ENCODE measurements around the gene SLC1A7.

The SLC1A7 gene

DNA sequence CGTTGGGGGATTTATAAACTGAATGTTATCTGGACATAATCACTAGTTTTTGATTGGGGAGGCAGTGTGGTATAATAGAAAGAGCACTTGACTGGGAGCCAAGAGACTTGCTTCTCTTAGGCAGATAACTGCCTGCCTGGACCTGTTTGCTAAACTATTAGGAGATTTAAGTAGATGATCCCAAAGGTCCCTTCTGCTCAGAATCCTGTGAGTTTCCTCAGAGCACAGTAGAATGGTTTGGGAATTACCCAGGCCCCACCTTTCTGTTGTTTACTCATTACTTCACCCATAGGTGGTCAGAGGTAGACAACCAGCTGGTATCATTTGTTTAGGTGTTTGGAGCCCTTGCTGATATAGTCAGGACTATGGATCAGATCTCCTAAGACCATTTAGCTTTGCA, 90.8 kb downstream of the SLC1A7 start:
- TF ChIP-seq, protein P1, sequence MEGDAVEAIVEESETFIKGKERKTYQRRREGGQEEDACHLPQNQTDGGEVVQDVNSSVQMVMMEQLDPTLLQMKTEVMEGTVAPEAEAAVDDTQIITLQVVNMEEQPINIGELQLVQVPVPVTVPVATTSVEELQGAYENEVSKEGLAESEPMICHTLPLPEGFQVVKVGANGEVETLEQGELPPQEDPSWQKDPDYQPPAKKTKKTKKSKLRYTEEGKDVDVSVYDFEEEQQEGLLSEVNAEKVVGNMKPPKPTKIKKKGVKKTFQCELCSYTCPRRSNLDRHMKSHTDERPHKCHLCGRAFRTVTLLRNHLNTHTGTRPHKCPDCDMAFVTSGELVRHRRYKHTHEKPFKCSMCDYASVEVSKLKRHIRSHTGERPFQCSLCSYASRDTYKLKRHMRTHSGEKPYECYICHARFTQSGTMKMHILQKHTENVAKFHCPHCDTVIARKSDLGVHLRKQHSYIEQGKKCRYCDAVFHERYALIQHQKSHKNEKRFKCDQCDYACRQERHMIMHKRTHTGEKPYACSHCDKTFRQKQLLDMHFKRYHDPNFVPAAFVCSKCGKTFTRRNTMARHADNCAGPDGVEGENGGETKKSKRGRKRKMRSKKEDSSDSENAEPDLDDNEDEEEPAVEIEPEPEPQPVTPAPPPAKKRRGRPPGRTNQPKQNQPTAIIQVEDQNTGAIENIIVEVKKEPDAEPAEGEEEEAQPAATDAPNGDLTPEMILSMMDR (IDR thresholded peaks at IDR 0.05; ENCODE audit: control insufficient read depth, extremely low read depth, insufficient read depth): no peak
- DNase-seq (ENCODE audit: low read depth): no peak
- H3K4me3 ChIP-seq (ENCODE audit: low read depth, low read length): no peak overlapping the region

DNA sequence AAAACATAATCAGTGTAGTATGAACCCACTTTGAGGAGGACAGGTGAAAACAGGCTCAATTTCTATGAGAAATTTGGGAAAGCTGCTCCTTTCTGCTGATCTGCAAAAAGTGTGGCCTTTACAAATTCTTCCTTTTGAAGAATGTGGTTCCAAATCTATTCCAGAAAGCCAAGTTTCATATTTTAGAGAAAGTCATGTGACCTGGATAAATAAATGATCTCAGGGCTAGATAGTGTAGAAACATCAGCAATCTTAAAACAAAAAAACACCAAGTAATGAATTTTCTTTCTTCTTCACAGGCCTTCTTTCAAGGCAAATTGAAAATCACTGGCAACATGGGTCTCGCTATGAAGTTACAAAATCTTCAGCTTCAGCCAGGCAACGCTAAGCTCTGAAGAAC, 92.1 kb downstream of the SLC1A7 start:
- DNase-seq (ENCODE audit: low read depth): no peak
- H3K4me3 ChIP-seq (ENCODE audit: low read depth, low read length): no peak overlapping the region
- TF ChIP-seq, protein P1 (IDR thresholded peaks at IDR 0.05; ENCODE audit: control insufficient read depth, extremely low read depth, insufficient read depth): no peak

DNA sequence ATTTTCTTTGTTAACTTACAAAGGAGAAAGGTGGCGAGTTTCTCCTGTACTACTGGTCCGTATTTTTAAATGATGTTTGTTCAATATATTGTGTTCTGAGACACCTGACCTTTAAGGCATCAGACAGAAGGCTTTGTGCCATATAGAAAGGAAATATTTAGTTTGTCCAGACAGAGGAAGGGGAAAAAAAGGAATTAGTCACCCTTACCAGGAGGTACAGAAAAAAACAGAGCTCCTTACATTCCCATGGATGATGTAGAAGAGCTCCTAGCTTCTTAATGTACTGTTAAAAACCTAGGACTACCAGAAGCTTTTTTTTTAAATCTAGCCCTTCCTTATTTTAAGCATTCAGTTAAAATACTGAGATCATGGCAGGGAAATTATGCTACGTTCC, 92.9 kb downstream of the SLC1A7 start:
- DNase-seq (ENCODE audit: low read depth): no peak
- H3K4me3 ChIP-seq (ENCODE audit: low read depth, low read length): no peak overlapping the region
- TF ChIP-seq, protein P1 (IDR thresholded peaks at IDR 0.05; ENCODE audit: control insufficient read depth, extremely low read depth, insufficient read depth): no peak

DNA sequence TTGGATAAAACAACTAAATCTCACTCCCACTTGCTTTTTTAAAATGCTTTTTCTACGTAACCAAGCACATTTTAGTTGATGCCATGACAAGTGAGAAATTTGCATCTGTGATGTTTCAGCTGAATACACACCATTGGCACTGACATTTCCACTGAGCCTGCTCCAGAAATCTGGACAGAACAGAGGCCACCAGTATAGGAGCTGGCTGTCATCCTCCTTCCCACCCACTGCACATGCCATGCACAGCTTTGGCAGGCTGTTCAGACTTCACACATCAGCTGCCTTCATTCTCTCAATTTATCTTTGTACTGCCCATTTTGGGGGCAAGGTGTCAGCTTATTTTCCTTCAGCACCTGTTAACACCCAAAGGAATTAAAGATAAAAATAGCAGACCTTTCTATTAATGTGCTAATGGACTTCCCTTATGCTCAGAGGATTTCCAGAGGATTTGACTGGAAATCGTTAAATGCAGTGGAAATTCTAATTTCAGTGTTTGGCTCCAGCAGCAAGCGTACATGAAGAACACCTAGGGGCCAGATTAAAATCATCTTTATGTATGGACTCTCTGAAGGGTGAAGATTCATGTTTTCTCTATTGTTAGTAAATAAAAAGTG, 93.4 kb downstream of the SLC1A7 start:
- H3K4me3 ChIP-seq (ENCODE audit: low read depth, low read length): no peak overlapping the region
- no peak for DNase-seq (ENCODE audit: low read depth)
- TF ChIP-seq, protein P1 (IDR thresholded peaks at IDR 0.05; ENCODE audit: control insufficient read depth, extremely low read depth, insufficient read depth): no peak

DNA sequence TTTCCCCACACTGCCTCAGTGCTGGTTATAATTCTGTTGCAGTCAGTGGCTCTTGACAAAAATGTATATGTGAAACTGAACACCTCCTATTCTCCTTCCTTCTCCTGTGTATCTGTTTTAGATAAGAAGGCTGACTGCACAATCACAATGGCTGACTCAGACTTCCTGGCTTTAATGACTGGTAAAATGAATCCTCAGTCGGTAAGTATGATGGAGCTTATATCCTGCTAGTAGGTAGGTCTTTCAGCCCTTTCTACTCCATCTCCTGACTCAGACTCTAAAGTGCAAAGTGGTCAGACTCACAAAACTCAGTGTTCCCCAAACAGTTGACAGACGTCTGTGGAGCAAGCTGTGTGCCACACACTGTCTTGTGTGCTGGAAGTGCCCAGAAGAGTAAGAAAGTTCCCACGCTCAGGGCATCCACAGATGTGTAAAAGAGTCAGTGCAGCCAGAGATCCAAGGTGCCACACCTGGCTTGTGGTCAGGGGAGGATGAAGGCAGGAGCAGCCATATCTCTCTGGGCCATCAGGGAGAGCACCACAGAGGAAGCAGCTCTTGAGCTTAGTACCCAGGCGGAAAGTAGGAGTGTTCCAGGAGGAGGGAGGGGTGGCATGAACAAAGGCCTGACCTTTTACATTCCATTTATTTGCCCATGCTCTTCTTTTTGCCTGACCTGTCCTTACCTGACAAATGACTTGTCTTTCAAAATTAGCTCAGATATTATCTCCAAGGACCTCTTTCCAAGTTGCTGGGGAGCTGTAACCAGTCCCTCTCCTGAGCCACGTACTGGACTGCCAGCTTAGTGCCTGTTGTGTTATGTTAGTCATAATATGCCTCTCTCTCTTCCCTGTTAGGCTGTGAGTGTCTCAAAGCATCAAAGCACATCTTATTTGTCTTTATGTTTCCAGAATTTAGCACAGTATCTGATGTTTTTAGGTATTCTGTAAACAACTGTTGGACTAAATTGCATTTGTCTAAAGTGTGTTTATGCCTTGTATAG, 94.4 kb downstream of the SLC1A7 start:
- no peak for DNase-seq (ENCODE audit: low read depth)

DNA sequence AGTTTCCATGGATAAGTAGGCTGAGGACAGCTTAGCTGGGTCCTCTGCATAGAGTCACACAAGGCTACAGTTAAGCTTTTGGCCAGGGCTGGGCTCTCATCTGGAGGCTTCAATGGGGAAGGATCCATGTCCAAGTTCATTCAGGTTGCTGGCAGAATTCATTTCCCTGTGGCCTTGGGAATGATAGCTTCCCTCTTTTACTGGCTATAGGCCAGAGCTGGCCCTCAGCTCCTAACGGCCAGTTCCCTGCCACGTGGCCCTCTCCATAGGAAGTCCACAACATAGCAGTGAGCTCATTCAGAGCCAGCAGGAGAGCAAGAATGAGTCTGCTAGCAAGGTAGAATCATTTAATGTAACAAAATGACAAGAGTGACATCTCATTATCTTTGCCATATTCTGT, 95.5 kb downstream of the SLC1A7 start:
- no peak overlapping the region for H3K4me3 ChIP-seq (ENCODE audit: low read depth, low read length)
- DNase-seq (ENCODE audit: low read depth): no peak
- TF ChIP-seq, protein P1 (IDR thresholded peaks at IDR 0.05; ENCODE audit: control insufficient read depth, extremely low read depth, insufficient read depth): no peak

More for the DNA sequence above, 94.4 kb downstream of the SLC1A7 start:
- TF ChIP-seq, protein P1 (IDR thresholded peaks at IDR 0.05; ENCODE audit: control insufficient read depth, extremely low read depth, insufficient read depth): no peak
- no peak overlapping the region for H3K4me3 ChIP-seq (ENCODE audit: low read depth, low read length)

Measured in LNCaP clone FGC (cell line).